GM21447 (cell line): ENCODE data around the gene ISL2.

Experiments used
- ATAC-seq: cut with Tn5 transposase; IDR thresholded peaks from one replicate; pipeline ENCODE4 v1.9.1; 2021; ENCODE audit not compliant: unreplicated experiment

Gene ISL2

DNA sequence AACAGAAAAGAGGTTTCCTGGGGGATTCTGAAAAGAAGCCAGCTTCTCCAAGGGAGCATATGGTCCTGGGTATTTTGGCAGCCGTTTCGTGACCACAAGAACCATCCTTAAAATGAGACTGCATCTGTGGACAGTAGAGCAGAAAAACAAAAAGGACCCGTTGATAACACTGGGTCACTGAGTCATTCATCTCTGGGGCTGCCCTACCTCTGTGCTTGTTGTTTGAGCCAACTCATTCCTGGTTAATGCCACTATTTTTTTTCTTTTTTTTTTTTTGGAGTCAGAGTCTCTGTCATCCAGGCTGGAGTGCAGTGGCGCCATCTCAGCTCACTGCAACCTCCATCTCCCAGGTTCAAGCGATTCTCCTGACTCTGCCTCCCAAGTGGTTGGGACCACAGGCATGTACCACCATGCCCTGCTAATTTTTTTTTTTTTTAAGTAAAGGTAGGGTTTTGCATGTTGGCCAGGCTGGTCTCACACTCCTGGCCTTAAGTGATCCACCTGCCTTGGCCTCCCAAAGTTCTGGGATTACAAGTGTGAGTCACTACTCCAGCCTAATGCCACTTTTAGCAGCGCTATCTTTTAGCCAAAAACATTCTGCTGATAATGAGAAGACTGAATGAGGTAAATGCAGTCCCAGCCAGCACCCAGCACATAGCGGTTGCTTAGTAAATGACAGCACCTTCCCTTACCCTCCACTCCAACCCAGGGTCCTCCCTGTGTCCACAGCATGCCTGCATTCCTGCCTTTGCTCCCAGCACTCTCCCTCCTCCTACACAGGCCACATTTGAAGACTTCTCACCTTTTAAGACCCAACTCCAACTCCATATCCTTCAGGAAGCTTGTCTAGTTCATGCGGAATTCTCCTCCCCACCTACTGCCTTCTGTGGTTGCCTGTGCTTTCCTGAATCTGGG, 9.1 kb upstream of the ISL2 start:
- no peak for ATAC-seq

DNA sequence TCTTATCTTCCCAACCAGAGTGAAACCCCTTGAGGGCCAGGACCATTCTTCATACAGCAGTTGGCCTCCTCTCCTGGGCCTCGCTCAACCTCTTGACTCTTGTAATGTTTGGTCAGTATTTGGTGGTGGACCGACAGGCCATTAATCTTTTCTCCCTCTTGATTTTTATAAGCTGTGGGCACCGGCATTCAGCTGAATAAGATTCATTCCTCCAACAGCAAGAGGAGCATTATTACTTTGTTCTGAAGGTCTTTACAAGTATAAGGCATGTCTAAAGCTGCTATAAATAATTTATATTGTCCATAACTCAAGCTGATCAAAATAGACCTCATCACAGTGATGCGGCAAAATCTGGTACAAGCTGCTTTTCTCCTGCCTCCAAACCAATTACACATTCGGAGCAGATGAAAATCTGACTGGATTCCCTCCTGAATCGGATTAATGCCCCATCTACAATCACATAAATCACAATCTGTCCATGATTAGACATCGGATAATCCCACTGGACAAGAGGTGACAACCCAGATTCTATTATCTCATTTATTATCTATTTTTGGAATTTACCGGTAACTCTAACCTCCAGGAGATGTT, 8.4 kb upstream of the ISL2 start:
- ATAC-seq, result no peak

DNA sequence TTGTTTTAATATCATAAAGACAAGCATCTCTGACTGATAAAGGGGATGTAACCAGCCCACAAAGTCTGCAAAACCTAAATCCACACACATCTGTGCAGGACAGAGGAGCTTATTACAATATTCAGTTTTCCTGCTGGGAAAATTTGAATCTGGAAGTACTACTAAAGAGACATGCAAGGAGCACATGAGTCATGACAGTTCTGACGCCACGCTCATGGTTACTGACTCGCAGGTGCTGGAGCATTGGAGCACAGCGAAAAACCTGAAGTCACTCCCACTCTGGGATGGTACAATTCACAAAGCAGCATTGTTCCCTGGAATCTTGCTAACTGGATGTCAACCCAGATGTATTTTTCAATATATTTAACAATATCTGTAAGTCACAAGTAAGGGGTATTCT, 7.6 kb upstream of the ISL2 start:
- no peak for ATAC-seq

DNA sequence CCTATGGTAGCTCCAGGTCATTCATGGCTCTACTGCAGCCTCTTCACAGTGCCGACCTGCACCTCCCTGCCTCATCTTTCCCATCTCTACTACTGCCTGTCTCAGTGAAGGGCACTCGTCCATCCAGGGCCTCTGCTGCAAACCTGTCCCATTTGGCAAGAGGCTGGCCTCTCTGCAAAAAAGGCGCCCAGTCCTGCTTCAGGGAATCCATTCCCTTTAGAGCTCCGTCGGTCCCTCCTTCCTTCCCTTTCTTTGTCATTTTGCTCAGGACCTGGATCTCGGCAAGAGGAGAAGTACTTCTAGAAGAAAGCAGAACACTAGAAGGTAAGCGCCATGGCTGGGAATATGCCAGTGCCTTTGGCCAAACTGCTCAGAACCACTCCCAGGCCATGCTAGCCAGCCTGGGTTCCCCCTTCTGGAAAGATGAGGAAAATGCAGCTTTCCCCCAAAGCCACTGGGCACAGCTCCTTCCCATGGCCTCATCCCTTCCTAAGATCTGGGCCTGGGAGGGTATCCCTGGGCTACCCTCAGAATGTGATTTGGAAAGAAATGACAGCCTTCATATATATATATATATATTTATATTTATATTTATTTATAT, 6.4 kb upstream of the ISL2 start:
- no peak for ATAC-seq

DNA sequence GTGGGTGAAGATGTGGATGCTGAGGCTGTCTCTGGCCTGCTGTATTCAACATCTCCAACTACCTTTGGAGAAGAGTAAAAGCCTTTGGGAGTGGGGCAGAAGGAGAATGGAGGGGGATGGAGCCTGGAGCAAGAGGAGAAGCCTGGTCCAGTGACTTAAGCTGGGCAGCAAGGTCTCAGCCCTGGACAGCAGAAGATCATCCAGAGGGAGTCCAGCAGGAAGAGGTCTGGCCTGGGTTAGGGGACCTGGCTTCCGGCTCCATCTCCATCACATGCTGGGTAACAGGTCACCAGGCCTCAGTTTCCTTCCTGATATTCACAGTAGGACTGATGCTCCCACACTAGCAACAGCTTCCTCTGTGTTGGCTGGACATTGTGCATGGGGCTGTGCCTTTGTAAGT, 3.8 kb upstream of the ISL2 start:
- ATAC-seq, result no peak

DNA sequence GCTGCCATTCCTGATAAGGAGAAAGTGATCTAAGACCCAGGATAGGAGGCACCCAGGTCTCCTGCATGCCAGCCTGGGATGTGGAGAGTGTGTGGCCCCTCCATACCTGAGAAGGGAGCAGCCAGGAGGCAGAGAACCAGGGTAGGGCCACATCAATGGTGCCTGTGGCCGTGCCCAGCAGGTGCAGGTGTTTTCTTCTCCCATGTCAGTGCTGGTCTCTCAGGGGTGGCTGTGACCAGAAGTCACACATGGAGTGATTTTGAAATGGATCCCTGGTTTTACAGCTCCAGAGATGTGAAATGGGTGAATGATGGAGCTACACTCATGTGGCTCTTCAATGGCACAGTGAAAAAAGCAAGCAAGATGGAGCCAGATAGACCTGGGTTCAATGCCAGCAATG, 3.3 kb upstream of the ISL2 start:
- ATAC-seq, result no peak

DNA sequence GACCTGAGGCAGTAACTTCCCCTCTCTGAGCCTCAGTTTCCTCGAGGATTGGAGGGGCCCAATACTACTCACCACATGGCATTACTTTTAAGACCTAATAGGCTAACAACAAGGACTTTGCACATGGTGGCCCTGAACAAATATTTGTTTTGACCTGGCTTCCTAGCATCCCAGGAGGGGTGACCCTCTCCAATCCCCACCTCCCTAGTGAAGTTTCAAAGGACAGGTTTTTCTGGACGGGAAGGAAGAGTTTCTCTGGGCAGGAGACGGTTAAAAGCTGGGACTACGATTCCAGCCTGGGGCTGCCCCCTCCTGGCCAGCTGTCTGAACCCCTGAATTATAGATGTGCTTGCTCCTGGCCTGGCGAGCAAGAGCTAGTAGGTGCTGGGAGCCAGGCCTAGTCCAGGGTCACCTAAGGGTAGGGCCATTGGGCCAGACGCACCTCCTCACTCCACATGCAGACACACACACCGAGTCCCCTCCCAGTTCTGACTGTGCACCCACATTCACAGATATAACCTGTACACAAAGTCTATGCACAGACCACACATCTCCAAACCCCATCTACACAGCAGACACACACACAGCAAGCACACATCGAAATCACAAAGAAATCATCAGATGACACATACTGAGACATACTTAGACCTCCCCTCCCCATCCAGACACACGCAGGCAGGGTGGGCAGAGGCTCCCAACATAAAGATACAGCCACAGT, 2.7 kb upstream of the ISL2 start:
- no peak for ATAC-seq

DNA sequence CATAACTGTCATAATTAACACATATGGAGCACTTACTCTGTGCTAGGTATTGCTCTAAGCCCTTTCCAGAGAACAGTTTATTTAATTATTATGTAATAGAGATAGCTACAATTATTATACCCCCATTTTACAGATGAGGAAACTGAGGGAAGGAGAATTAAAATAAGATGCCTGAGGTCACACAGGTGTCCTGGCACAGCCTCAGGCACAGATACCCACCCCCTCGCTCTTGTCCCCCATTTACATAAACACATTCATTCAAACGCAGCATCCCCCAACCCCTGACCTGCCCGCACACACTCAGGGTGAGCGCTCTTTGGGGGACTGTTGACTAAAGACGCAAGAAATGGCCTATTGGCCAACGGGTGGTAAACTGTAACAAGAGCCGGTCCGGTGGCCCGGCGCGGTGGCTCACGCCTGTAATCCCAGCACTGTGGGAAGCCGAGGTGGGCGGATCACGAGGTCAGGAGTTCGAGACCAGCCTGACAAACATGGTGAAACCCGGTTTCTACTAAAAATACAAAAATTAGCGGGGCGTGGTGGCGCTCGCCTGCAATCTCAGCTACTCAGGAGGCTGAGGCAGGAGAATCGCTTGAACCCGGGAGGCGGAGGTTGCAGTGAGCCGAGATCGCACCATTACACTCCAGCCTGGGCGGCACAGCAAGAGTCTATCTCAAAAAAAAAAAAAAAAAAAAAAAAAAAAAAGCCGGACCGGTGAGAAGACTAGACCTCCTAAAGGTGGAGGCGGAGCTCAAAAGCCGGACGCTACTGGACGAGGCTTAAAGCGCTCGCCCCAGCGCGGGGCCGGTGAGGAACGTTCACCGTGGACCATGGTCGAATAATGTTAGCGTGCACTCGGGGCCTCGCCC, 1.9 kb upstream of the ISL2 start:
- ATAC-seq, result no peak

DNA sequence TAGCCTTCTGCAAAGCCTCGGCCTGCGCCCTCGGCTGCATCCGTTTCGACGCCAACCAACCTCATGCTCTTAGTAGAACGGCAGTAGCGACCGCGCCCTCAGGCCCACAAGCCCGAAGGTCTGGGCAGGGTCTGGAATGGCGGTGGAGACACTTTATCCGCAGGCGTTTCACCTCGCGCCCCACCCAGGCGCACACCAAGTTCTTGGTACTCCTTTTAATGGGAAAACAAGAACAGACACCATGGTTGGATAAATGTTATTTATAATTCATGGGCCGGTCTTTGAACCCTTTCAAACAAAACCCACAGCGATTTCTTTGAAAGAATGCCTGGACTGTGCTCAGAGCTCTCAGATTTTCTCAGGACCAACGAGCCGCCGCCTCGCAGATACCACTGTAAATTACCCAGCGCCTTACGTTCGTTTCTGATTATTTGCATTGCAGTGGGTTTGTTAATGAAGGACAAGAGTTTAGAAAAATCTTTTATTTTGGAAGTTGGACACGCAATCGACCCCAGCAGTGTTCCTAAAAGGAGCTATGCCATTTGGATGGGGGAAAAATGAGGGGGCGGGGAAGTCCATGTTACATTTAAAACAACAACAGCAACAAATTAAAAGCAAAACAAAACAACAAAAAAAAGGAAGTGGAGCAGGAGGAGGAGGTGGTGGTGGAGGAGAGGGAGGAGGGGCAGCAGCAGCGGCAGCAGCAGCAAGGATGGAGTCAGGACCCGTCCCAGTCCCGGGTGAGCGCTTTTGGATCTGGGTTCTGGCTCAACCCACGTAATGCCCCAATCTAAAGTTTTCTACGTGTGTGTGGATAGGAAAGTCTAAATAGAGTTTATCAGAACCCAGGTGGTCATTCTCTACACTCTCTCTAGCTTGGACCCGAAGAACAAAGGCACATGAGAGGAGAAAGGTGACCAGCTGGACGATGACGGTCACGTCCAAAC, 993 bp upstream of the ISL2 start:
- no peak for ATAC-seq

DNA sequence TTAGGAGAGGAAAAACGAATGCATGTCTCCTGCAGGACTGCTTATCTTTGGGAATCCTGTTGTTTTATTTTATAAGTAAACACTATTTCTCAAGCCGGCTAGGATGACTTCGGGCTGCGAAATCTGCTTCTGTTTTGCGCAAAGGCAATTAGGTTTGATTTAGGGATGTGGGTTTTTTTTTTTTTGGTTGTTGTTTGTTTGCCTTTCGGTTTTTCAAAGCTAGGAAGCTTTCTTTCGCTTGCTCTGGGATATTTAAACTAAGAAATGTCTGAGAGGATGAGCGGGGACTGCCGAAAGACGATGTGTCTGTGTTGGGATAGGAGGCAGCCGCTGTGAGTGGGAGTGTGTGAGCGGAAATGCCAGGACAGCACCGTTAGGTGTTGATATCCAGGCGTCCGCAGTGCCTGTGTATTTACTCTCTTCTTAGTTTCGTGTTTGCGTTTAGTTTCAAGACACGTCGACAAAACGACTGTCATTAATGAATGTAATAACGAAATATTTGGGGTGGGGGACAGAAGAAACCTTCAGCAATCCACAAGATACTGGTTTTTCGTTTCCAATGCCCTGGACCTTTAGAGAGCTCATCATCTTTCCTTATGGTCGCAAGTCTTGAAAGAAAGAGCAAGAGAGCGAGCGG, 604 bp downstream of the ISL2 start:
- ATAC-seq, result no peak

DNA sequence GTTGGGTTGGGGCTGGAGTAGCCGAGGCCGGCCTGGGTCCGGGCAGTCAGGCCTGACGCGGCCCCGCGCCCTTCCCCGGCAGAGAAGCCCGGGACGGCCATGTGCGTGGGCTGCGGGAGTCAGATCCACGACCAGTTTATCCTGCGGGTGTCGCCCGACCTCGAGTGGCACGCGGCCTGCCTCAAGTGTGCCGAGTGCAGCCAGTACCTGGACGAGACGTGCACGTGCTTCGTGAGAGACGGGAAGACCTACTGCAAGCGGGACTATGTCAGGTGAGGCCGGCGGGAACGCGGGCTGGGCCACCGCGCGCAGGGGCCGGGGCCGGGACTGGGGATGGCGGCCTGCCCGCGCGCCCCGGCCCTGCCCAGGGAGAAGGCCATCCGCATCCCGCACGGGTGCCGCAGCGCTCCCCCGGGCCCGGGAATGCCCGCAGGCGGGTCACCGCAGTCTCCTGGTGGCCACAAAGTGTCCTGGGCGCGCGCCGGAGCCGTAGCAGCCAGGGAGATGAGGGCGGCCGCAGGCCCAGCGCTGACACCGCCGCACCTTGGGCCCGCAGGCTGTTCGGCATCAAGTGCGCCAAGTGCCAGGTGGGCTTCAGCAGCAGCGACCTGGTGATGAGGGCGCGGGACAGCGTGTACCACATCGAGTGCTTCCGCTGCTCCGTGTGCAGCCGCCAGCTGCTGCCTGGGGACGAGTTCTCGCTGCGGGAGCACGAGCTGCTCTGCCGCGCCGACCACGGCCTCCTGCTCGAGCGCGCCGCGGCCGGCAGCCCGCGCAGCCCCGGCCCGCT, 1.3 kb downstream of the ISL2 start:
- ATAC-seq, result no peak

DNA sequence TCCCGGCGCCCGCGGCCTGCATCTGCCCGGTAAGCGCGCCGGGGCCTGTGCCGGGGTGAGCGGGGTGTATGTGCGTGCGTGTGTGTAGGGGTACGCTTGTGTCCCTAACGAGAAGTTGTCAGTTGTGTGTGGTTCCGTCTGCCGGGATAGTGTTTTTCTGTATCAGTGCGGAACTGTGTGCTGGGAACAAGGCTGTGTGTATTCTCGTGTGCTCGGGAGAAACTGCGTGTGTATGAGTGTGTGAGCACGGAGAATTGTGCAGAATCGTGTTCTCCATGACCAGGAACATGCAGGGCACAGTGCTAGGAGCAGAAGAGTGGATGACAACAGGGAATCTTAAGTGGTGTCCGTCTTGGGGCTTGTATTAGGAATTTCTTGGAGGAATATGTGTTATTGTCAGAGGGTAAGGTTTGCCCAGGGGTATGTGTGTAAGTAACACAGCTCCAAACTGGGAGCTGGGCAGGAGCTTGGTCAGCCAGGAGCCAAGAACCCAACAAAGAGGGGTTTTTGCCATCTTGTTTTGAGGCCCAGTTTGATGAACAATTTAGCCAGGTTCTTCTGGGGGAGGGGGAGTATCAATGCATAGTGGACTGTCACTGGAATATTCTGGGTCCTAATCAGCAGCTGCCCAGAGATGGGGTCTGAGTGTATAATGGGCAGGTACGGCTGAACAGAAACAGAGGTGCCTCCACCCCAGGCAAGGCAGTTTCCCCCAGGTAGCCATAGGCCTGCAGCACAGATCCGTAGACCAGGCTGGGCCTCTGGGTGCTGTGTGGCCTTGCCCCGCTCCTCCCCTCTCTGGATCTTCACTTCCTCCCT, 2.1 kb downstream of the ISL2 start:
- ATAC-seq, result no peak

DNA sequence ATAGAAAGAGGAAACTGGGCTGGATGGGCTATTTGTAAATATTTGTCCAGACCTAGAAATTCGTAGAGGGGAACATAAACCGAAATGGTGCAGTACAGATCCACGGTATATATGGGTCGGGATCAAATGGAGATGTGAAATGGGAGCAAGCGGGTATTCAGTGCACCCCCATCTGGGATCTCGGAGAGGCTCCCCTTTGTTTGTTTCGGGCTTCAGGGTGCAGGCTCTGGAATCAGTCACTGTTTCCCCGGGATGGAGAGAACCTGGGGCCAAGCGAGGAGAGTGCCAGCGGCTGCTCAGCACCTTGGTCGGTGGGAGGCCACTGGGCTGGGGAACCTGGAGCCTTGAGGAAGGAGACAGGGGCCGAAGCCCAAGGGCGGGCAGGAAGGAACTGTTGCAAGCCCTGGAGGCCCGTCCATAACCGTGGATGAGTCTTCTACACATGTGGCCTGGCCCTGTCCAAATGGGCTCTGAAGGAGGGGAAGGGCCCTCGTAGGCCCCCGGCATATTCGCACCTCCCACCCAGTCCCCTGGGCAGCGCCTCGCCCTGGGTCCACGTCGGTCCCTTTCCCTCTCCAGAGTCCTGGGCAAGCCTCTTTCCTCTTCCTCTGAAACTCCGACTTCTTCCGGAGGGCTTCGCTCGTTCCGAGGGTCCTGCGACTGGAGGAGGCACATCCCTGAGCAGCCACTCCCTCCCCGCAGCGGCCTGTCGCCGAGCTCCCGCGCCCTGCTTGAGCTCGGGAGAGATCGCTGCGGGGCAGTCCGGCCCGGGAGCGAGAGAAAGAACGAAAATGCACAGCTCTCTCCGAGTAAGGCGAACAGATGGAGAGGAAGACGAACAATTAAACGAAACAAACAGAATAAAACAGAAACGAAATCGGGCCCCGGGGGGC, 3.0 kb downstream of the ISL2 start:
- no peak for ATAC-seq

DNA sequence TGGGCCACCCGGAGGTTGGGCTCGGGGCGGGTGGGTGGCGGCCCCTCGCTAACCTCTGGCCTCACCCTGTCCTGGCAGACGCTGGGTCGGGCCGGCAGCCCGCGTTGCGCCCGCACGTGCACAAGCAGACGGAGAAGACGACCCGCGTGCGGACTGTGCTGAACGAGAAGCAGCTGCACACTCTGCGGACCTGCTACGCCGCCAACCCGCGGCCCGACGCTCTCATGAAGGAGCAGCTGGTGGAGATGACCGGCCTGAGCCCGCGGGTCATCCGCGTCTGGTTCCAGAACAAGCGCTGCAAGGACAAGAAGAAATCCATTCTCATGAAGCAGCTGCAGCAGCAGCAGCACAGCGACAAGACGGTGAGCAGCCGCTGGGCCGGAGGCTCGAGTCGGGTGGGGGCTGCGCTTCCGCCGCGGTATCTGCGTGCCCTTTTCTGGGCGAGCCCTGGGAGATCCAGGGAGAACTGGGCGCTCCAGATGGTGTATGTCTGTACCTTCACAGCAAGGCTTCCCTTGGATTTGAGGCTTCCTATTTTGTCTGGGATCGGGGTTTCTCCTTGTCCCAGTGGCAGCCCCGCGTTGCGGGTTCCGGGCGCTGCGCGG, 3.7 kb downstream of the ISL2 start:
- no peak for ATAC-seq

DNA sequence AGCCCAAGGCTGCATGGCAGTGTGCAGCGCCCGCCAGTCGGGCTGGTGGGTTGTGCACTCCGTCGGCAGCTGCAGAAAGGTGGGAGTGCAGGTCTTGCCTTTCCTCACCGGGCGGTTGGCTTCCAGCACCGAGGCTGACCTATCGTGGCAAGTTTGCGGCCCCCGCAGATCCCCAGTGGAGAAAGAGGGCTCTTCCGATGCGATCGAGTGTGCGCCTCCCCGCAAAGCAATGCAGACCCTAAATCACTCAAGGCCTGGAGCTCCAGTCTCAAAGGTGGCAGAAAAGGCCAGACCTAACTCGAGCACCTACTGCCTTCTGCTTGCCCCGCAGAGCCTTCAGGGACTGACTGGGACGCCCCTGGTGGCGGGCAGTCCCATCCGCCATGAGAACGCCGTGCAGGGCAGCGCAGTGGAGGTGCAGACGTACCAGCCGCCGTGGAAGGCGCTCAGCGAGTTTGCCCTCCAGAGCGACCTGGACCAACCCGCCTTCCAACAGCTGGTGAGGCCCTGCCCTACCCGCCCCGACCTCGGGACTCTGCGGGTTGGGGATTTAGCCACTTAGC, 4.3 kb downstream of the ISL2 start:
- no peak for ATAC-seq
